Islet precursor cell (in vitro differentiated cells): Measurements from ENCODE around the gene CACNB4.

Source experiments
- DNase-seq: peaks from one replicate; pipeline ENCODE4 v3.0.0-alpha.2; 2018

CACNB4 gene

DNA sequence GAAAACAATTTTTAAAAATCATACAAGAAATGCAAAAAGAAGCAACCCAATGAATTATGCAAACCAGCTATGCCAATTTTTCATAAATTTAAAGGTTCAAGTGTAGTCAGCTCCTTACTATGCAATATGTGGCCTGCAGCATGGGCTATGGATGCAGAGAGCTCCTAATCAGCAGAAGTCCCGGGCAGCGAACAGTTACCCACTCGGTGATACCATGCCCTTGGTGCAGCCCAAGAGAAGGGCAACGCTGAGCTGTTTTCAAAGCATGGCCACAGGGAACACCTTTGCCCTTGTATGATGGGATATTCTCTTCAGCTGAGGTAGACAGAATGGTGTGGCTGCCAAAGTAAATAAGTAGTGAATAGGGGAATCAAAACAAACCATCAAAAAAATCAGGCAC, 253.4 kb downstream of the CACNB4 start:
- no peak for DNase-seq

DNA sequence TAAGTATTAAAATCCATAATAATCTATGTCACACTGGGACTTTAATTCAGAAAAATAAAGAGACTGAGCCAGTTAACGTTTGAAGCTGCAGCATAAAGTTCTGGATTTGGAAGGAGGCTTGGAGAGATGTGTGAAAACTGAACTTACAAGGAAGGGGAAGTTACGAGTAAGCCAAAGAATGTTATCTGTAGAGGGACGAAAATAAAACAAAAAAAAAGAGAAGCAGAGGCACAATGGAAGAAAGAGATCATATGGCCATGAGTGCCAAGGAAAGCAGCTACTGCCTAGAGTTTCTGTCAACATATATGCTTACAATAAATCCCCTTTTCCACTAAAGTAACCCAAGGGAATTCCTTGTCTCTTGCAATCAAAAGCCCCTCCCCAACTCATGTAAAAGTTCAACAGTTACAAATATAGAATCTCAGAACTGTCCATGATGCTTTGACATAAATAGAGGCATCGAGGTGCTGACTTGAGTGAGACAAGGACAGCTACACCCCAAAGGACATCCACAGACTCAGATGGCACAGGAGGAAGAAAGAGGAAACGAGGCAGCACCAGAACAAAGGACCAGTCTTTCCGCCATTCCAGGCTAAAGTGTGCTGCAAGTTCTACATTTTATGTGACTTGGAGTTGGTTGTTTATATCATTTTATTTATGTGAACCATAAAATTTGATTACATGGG, 254.5 kb downstream of the CACNB4 start:
- DNase-seq, result no peak

DNA sequence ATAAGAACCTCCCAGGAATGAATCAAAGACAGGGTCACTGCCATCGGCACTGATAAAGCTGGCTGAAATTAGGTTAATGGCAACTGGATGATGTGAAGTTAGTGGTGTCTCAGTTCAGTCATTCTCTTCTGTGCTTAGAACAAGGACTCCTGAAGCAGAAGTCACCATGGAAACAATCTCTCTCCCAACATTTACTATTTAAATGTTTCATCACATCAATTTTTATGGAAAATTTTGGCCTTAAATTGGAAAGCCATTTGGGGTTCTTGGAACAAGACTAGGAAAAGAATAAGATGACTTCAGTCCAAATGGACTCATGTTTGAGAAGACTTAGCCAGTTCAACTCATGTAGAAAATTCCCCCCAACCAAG, 255.2 kb downstream of the CACNB4 start:
- DNase-seq, result no peak

DNA sequence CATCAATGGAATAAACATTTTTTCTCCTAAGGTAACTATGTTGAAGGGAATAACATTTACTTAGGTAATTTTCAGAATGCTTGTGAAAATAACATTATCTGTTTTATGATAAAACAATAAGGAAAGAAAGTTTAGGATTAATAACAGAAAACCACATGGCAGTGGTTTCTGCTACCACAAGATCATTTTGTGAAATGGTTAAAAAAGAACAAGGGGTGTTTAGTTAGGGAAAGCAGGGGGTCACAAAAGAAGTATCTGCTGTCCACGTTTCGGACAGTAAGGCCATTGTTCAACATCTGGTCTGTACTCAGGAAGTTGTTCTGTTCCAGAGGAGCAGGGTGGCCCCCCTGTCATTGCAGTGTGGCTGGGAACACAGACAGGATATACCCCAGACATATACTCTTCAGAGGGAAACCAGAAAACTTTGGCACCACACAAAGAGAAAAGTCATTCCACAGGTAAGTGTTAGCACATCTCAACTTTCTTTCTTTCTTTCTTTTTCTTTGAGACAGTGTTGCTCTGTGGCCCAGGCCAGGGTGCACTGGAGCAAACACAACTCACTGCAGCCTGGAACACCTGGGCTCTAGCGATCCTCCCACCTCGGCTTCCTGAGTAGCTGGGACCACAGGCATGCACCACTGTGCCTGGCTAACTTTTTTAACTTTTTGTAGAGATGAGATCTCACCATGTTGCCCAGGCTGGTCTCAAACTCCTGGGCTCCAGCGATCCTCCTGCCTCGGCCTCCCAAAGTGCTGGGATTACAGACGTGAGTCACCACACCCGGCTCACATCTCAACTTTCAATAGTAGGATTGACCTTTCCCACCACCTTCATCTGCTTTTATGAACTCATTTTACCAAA, 255.8 kb downstream of the CACNB4 start:
- peak; percentile 94 for DNase-seq

DNA sequence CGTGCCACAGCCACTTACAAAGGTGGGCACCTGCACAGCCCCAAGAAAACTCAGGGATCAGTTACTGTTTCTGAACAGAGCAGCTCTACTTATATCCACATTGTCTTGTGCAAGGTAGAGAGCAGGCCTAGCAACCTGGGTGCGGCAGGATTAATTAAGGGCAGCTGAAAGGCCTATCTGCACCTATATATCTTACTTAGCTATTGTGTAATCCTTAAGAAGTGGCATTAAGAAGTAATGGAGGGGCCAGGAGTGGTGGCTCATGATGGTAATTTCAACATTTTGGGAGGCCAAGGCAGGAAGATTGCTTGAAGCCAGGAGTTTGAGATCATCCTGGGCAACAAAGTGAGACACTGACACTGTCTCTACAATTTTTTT, 257.8 kb downstream of the CACNB4 start:
- no peak for DNase-seq

DNA sequence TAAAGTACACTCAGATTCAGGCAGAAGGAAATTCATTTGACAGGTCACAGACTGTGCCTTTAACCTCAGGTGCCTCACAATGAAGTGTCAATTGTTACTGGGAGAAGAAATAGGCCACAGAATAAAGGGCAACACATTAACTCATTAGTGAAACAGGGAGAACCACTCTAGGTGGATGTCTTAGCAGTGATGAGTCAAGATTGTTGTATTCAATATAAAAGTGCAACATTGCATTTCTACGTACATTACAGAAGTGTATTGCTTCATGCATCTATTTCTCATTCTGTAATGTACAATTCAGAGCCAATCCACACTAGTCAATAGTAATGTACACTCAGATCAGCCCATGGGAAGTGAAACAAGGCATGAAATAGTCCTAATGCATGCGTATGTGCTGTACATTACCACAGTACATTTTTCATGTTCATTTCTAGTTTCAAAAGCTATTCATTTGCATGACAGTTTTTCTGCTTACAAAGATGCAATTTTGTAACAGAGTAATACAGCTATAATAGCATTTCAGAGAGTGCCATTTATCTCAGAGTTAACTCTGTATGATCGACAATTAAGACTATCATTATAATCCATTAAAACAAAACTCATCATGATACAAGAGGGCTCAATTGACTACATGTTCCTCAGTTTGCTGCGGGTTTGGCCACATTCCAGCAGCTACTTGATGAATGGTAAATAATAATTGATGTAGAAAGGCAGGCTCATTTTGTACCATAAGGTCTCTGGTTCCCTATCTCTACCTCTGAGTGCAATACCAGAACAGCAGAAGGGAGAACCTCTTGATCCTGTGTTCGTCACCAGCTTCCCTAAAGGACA, 258.4 kb downstream of the CACNB4 start:
- DNase-seq, result no peak

DNA sequence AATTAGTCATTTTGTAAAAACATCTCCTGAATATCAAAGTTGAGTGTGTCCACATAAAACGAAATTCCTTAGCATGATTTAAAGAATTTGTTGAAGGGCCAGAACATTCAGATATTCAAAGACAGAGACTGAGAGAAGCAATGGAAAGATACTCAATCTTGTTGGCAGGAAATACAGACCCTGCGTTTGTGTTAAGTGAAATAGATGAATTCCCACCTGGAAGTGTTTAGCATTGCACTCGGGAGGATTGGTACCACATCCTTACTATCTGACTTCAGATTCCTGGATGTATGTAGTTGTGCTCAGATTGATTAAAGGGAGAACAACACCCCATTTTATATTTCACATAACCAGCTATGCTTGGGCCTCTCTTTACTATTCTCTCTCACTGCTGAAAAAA, 260.9 kb downstream of the CACNB4 start:
- no peak for DNase-seq

DNA sequence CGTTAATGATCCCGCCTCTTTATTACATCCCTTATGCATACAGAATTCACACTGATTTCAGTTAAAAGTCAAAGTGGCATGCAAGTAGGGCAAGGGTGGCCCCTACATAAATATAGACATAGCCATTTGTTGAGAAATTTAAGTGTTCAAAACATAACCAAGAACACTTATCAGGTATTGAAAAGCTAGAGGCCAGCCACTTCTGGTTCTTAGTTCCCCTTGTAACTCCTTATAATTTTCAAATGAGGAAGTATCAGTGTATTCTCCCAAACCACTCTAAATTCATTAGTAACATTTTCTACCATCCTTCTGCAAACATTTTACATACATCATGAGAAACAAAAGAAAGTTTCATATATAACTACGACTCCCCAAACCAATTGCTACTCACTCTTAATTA, 264.9 kb downstream of the CACNB4 start:
- DNase-seq, result no peak

DNA sequence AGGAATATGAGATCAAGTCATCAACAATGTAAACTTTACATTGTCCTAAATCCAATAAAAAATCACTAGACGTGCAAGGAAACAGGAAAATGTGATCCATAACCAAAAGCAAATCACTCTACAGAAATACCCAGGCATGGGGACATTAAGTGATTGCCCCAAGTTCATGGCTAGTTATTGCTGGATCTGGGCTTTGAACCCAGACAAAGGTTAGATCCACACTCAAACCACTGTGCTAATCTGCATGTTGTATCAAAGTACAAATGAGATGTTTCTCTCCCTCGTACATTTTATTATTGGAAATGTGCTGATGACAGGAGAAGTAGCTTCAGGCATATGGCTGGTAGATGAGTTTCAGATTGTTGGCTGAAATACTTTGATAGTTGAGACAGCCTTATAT, 267.9 kb downstream of the CACNB4 start:
- DNase-seq, result no peak

DNA sequence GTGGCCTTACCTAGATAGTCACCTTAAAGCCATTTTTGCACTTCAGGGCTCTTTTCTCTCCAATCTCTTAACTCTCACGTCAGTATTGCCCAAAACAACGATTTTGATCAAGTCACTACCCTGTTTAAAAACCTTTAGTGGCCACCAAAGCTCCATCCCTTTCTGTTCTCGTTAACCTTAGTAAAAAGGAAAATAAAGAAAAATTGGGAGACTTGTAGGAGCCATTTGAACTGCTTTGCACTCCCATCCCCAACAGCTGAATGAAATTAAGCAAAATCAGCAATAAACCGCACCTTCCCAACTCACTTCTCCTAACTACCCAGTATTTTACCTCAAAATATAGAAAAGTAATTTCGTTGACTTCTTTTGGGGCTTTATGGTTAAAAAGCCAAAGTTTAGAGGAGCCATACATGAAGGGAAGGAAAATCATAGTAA, 269.9 kb downstream of the CACNB4 start:
- DNase-seq, result no peak

DNA sequence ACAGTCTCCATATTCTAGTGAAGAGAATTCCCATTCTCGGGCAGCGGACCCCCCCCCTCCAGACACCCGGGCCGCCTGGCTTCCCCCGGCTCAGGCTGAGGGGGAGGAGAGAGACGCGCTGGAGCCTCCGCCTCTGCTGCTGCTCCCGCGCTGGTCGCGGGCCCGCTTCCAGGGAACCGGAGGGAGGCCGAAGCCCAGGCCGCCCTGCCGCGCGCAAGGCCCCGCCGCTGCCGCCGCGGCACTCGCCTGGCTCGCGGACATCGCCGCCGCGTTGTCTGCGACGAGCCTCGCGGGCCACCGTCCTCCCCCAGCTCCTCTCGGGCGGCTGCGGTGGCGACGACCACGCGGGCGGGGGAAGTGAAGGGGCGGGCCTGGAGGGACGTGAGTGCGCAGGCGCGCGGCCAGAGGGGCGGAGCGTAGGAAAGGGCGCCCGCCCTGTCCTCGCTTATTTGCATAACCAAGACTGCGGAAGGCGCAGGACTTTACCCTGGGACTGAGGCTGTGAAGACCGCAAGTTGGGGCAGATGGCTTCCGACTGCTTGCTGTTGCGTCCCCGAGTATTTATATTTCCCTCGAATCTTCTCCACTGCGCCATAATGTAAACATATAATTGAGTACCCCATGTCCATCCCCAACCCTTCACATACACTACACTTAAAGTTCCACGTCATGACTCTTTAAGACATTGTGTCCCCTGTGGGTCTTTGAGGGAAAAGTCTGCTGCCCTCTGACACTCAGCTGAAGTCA, 270.5 kb downstream of the CACNB4 start, which contains the start of gene ARL5A:
Gene ARL5A, minus strand, starts transcription at position 279 of the 747 bp plus-strand sequence. Its CDS starts 245 bp downstream, at position 34.
- DNase-seq, result peak; percentile 98

DNA sequence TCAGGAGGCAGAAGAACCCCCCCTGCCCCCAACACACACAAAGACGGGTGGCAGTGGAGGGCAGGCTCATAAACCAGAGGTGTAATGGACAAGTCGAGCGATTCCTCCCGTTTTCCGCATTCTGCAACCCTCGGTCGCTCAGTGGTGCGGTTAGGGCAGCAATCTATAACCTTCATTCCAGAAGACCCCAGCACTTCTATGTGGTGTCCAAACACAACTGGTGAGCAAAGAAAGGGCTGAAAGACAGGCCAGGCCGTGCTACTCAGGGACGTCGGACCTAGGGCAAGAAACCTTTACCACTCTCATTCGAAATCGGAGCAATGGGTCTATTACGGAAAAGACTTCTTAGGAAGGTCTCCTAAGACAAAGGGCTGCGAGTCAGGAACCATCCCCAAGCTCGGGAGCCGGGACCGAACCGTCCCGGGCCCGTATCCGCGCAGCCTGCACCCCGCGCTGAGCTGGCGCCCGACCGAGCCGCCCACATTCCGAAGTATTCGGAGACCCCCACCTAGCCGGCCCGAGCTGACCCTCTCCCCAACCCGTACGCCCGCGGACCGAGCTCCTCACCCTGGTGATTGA, 271.2 kb downstream of the CACNB4 start:
- DNase-seq, result peak; percentile 64

DNA sequence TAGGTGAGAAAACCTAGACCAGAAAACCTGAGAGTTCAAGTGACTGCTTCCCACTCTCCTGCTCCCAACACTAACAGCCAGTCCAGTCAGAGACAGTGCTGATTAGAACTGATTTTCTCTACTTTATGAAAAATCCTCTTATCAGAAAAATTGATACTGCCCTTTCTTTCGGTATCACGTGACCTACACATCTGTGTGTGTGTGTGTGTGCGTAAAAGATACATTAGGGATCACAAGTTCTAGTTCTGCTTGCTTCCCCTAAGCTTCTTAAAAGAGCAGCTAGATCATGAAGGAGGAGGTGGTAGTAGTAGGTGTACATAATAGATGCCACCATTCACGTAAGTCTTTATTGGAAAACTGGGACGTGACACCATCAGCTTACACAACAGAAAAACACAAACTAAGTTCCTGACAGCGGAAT, 272.1 kb downstream of the CACNB4 start:
- no peak for DNase-seq

DNA sequence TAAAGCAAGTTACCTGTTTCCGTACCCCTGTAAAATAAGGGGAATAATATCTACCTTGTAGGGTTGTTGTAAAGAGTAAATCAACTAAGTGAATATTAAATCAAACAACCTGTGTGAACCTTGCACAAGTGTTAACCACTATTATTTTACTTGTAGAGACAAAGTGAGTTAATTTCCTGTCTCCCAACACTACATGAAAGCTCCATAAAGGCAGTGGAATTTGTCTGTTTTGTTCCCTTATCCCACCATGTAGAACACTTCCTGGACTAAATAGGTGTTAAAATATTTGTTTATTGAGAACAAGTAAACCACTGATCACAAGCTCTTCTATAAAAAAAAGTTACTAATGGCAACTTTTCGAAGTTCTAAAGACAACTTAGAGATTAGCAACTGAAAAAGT, 274.0 kb downstream of the CACNB4 start:
- DNase-seq, result no peak

DNA sequence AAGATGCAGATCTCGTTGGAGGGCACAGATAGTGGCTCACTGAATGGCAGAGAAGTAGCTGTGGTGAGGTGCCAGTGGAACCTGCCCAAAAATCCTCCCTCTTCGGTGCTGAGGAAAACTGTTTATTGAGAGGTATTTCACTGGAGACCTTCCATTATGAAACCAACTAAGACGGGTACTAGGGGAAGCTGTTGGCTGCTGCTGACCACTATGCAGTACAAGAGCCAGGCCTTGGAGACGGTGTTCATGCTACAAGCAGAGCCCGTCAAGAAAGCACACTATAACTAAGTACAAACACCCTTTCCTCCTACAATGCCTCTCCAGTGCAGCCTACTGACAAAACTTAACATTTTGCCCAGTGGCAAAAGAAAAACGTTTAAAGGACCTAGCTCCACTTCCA, 275.2 kb downstream of the CACNB4 start:
- no peak for DNase-seq

DNA sequence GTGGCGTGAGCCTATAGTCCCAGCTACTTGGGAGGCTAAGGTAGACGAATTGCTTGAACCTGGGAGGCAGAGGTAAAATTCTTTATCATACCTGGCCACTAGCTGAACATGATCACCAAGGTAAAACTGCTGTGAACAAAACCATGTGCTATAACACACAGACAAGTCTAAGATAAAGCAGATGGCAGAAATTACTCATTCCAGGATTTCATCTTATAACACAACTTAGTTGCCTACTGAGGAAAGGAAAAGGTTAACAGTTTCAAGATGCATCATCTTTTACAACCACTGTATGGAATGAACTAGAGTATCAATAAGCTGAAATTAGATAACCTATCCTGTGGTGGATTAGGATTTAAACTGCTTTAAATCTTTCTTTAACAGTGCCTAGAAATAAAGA, 278.9 kb downstream of the CACNB4 start:
- DNase-seq, result no peak

DNA sequence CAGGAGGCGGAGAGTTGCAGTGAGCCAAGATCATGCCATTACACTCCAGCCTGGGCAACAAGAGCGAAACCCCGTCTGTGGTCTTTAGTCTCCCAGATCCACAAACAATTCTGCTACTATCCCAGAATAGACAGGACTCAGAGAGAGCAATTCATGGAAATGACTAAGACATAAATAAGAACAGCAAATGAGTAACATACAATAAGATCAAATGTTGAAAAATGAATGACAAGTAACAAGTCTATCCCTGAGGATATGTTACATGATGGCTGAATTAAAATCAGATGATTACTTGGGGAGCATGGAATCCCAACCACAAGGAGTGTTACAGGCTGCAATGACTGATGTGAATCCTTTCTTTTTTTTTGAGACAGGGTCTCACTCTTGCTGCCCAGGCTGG, 280.9 kb downstream of the CACNB4 start:
- no peak for DNase-seq

DNA sequence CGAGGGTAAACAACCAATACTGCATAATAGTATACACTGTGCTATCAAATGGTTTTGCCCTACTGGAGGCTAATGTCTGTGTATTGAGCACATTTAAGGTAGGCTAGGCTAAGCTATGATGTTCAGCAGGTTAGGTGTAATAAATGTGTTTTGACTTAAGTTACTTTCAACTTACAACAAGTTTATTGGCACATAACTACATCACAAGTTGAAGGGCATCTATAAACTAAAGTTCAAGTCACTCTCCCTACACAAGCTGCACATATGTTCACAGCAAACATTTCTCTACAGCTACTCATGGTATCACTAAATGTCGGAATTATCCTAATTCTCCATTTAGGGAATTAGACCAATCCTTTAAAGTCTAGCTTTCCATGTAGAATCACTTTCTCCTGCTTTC, 282.0 kb downstream of the CACNB4 start:
- DNase-seq, result no peak

DNA sequence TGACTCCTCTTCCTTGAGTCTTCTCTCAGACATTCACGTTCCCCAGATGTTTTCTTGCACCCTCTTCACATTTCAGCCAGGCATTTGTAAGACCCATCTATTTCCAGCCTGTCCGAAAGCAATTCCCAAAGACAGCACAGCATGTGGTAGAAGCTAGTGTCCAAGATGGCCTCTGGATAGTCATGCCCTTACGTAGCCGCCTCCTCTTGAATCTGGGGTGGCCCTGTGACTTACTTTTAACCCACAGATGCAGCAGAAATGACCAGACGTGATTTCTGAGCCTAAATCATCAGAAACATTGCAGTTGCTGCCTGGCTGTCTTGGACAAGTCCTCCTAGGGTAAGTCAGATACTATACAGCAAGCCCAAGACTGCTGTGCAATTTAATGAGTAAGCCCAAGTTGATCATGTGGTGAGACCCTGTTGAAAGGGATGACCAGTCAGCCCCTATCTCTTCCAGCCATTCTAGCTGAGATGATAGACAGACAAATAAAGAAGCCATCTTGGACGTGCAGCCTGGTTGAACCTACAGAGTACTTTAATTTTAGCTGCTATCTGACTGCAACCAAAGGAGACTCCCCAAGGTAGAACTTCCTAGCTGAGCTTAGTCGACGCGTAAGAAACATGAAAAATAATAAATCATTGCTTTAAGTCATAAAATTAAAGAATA, 282.9 kb downstream of the CACNB4 start:
- DNase-seq, result no peak

DNA sequence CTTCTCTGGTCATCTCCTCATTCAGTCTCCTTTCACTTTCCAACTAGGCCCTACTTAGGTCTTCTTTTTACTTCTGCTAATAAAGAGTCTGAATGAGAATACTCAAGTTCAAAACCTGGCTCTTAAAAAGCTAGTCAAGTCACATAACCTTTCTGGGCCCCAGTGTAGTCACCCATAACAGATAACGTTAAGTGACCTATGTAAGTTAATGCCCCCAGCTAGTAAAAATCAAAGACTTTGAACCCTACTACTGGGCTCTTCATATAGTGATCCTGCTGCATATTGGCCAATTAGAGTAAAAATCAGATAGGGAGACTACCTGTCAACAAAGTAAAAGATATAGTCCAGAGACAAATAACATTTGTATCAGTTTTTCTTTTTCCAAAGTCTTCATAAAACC, 288.4 kb downstream of the CACNB4 start:
- DNase-seq, result no peak

DNA sequence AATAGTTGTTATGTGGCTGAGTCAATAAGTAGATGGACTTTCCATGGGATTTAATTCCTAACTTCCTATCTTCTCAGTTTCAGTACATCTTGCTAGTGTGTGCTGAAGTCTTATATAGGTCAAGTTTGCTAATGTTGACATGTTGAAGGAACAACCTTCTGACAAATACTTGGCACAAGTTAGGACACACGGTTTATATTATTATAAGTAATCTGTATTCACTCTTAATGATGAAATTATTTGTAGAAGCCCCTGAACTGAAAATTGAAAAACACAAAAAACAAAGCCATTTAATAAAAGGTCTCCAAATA, 289.8 kb downstream of the CACNB4 start:
- no peak for DNase-seq
